GM20431 (cell line): ENCODE data around the gene CSNK1G1.

Experiments
- in situ Hi-C: fragments of 300-500 bp; cut with MseI, MboI; formaldehyde crosslinking; loops from one replicate; pipeline ENCODE4 v1.15.0; 2020; ENCODE audit warnings: low sequenced_read_pairs; ENCODE audit not compliant: unreplicated experiment

CSNK1G1 gene

GRCh38 chr15:64216730-64217428, 139.1 kb downstream of the CSNK1G1 start:
- in situ Hi-C loops: loop anchor here (25.0 kb wide), 2 partner anchors 145 to 495 kb away; partner anchors contain the start of gene CSNK1G1

GRCh38 chr15:64216196-64216595, 139.8 kb downstream of the CSNK1G1 start:
- in situ Hi-C loops: loop anchor here (25.0 kb wide), 2 partner anchors 146 to 496 kb away; partner anchors contain the start of gene CSNK1G1

- in situ Hi-C loops: loop anchor here (25.0 kb wide), 2 partner anchors 149 to 499 kb away; partner anchors contain the start of gene CSNK1G1
These were observed 142.3 kb downstream of the CSNK1G1 start for GRCh38 chr15:64213646-64214045.

GRCh38 chr15:64211696-64212095, 144.3 kb downstream of the CSNK1G1 start:
- in situ Hi-C loops: loop anchor here (25.0 kb wide), 2 partner anchors 151 to 501 kb away; partner anchors contain the start of gene CSNK1G1

GRCh38 chr15:64210371-64210770, 145.6 kb downstream of the CSNK1G1 start:
- in situ Hi-C loops: loop anchor here (25.0 kb wide), 2 partner anchors 152 to 502 kb away; partner anchors contain the start of gene CSNK1G1

- in situ Hi-C loops: loop anchor here (25.0 kb wide), 2 partner anchors 152 to 502 kb away; partner anchors contain the start of gene CSNK1G1
These were observed 146.2 kb downstream of the CSNK1G1 start for GRCh38 chr15:64209680-64210334.

- in situ Hi-C loops: loop anchor here (25.0 kb wide), 2 partner anchors 157 to 507 kb away; partner anchors contain the start of gene CSNK1G1
These were observed 150.8 kb downstream of the CSNK1G1 start for GRCh38 chr15:64205202-64205601.

- in situ Hi-C loops: no loop called here
These were observed 158.5 kb downstream of the CSNK1G1 start for GRCh38 chr15:64197425-64197824.

- in situ Hi-C loops: no loop called here
These were observed 162.0 kb downstream of the CSNK1G1 start for GRCh38 chr15:64193971-64194370.

- in situ Hi-C loops: no loop called here
These were observed 163.8 kb downstream of the CSNK1G1 start for GRCh38 chr15:64191971-64192830.

- in situ Hi-C loops: no loop called here
These were observed 168.4 kb downstream of the CSNK1G1 start for GRCh38 chr15:64187396-64188191.

GRCh38 chr15:64185146-64185911, 170.6 kb downstream of the CSNK1G1 start:
- in situ Hi-C loops: no loop called here

GRCh38 chr15:64182859-64183370, 173.1 kb downstream of the CSNK1G1 start:
- in situ Hi-C loops: no loop called here

- in situ Hi-C loops: no loop called here
These were observed 175.6 kb downstream of the CSNK1G1 start for GRCh38 chr15:64180235-64180824.

- in situ Hi-C loops: no loop called here
These were observed 189.7 kb downstream of the CSNK1G1 start for GRCh38 chr15:64166102-64166890.

- in situ Hi-C loops: no loop called here
These were observed 191.5 kb downstream of the CSNK1G1 start for GRCh38 chr15:64164436-64164835.

GRCh38 chr15:64163659-64164362, 192.2 kb downstream of the CSNK1G1 start:
- in situ Hi-C loops: no loop called here
